ENCODE results near the gene SNAPC4.

Gene SNAPC4

DNA sequence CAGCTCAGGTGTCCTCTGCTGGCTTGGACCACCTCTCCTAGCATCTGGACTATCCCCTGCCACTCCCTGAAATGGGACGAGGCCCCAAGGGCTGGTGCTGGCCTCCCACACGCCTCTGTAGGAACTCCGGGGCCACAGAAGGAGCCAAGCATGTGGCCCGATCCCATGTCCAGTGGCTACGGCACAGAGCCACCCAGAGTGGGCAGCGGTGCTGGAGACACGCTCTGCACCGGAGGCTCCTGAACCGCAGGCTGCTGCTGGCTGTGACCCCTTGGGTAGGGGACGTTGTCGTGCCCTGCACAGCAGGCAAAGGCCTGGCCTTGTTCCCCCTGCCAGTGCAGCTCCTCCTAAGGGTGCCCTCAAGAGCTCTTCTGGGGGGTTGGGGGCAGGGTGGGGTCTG is 20.1 kb downstream of the SNAPC4 start:
- no peaks in the 10 kb centered on the region for H3K27me3 ChIP-seq (ENCODE audit: control insufficient read depth, low read length)
- no peak overlapping the region for H3K27ac ChIP-seq (ENCODE audit: low read depth, low read length)
- no peak overlapping the region for H3K4me3 ChIP-seq (ENCODE audit: low read length)
- no peaks in the 10 kb centered on the region for H3K9me3 ChIP-seq (ENCODE audit: control insufficient read depth, insufficient read depth, low read length)
- no peaks in the 10 kb centered on the region for H3K4me1 ChIP-seq (ENCODE audit: control insufficient read depth, low read length)
- H3K79me2 ChIP-seq (ENCODE audit: control insufficient read depth, low read length) = no peaks in the 10 kb centered on the region
- H3K4me2 ChIP-seq (ENCODE audit: low read length) = no peak overlapping the region
- TF ChIP-seq, protein P1, sequence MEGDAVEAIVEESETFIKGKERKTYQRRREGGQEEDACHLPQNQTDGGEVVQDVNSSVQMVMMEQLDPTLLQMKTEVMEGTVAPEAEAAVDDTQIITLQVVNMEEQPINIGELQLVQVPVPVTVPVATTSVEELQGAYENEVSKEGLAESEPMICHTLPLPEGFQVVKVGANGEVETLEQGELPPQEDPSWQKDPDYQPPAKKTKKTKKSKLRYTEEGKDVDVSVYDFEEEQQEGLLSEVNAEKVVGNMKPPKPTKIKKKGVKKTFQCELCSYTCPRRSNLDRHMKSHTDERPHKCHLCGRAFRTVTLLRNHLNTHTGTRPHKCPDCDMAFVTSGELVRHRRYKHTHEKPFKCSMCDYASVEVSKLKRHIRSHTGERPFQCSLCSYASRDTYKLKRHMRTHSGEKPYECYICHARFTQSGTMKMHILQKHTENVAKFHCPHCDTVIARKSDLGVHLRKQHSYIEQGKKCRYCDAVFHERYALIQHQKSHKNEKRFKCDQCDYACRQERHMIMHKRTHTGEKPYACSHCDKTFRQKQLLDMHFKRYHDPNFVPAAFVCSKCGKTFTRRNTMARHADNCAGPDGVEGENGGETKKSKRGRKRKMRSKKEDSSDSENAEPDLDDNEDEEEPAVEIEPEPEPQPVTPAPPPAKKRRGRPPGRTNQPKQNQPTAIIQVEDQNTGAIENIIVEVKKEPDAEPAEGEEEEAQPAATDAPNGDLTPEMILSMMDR (IDR thresholded peaks at IDR 0.05; ENCODE audit: low read depth, low read length, poor library complexity, severe bottlenecking) = no peak
- no peak for TF ChIP-seq EZH2phosphoT487 (IDR thresholded peaks at IDR 0.05; ENCODE audit: borderline replicate concordance, low read length)
- no peaks in the 10 kb centered on the region for H3F3A ChIP-seq (ENCODE audit: control insufficient read depth, insufficient read depth)
- peaks cover 83% of the 10 kb centered on the region for H3K36me3 ChIP-seq (ENCODE audit: control insufficient read depth, low read length)
- no peaks in the 10 kb centered on the region for H4K20me1 ChIP-seq (ENCODE audit: control insufficient read depth, insufficient read depth, low read depth, low read length)
- no peaks in the 10 kb centered on the region for H3K9me2 ChIP-seq (replicated peaks; ENCODE audit: control insufficient read depth, low read length)

DNA sequence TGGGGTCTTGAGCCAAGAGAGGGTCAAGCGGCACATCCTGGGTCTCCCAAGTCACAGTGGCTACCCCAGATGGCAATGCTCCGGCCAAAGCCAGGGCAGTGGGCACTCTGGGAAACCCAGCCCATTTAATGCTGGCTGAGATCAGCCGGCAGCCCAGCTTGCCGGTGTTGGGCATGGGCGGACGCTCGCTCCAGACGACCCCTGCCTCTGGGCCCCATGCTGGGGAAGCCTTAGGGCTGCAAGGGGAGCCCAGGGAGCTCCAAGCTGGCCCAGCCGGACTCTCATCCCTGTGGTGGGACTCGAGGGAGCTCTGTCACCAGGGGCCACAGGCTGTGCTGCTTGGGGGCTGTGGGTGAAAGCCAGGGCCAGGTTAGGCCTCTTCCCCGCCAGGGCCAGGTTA is 20.6 kb downstream of the SNAPC4 start:
- Histone ChIP-seq H3K4me2 (ENCODE audit: low read length) (no peak overlapping the region), H3K36me3 (ENCODE audit: control insufficient read depth, low read length) (peaks cover 79% of the 10 kb centered on the region), H3K9me2 (replicated peaks; ENCODE audit: control insufficient read depth, low read length) (no peaks in the 10 kb centered on the region), H3K4me3 (ENCODE audit: low read length) (no peak overlapping the region), H4K20me1 (ENCODE audit: control insufficient read depth, insufficient read depth, low read depth, low read length) (no peaks in the 10 kb centered on the region), H3F3A (ENCODE audit: control insufficient read depth, insufficient read depth) (no peaks in the 10 kb centered on the region), H3K9me3 (ENCODE audit: control insufficient read depth, insufficient read depth, low read length) (no peaks in the 10 kb centered on the region), H3K79me2 (ENCODE audit: control insufficient read depth, low read length) (no peaks in the 10 kb centered on the region), H3K27ac (ENCODE audit: low read depth, low read length) (no peak overlapping the region), H3K4me1 (ENCODE audit: control insufficient read depth, low read length) (no peaks in the 10 kb centered on the region), H3K27me3 (ENCODE audit: control insufficient read depth, low read length) (no peaks in the 10 kb centered on the region)
- no peak for TF ChIP-seq EZH2phosphoT487 (IDR thresholded peaks at IDR 0.05; ENCODE audit: borderline replicate concordance, low read length)
- TF ChIP-seq, protein P1 (IDR thresholded peaks at IDR 0.05; ENCODE audit: low read depth, low read length, poor library complexity, severe bottlenecking) = no peak

DNA sequence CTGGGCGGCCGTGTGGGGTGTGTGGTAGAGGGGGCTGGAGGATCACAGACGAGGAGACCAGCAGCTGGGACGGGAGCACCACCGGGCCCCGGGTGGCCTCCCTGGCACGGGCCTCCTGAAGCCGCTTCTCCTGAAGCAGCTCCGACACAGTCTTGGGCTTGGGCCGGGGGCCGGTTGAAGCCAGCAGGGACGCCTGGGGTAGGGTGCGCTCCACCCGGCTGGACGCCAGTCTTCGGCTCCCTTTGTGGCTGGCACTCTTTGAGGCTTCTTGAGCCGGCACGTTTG is 21.0 kb downstream of the SNAPC4 start:
- TF ChIP-seq EZH2phosphoT487 (IDR thresholded peaks at IDR 0.05; ENCODE audit: borderline replicate concordance, low read length) = no peak
- TF ChIP-seq, protein P1 (IDR thresholded peaks at IDR 0.05; ENCODE audit: low read depth, low read length, poor library complexity, severe bottlenecking) = no peak

More for the DNA sequence above, 21.0 kb downstream of the SNAPC4 start:
- Histone ChIP-seq H3K9me3 (ENCODE audit: control insufficient read depth, insufficient read depth, low read length) (no peaks in the 10 kb centered on the region), H4K20me1 (ENCODE audit: control insufficient read depth, insufficient read depth, low read depth, low read length) (no peaks in the 10 kb centered on the region), H3K4me2 (ENCODE audit: low read length) (no peak overlapping the region), H3K9me2 (replicated peaks; ENCODE audit: control insufficient read depth, low read length) (no peaks in the 10 kb centered on the region), H3F3A (ENCODE audit: control insufficient read depth, insufficient read depth) (no peaks in the 10 kb centered on the region), H3K27me3 (ENCODE audit: control insufficient read depth, low read length) (no peaks in the 10 kb centered on the region), H3K79me2 (ENCODE audit: control insufficient read depth, low read length) (no peaks in the 10 kb centered on the region), H3K4me3 (ENCODE audit: low read length) (no peak overlapping the region), H3K27ac (ENCODE audit: low read depth, low read length) (no peak overlapping the region), H3K36me3 (ENCODE audit: control insufficient read depth, low read length) (peaks cover 75% of the 10 kb centered on the region), H3K4me1 (ENCODE audit: control insufficient read depth, low read length) (no peaks in the 10 kb centered on the region)

Data from DOHH2 (cell line).